Keratinocyte (primary cell): ENCODE measurements around the gene SUCNR1.

Experiments
- EZH2 ChIP-seq: IDR thresholded peaks from one replicate; pipeline ENCODE4 v1.6.1; 2012; ENCODE audit warnings: inconsistent platforms, mild to moderate bottlenecking, low read length, moderate library complexity
- TF ChIP-seq, protein P1 (sequence below), 3 experiments: IDR thresholded peaks in 1 of 3; conservative IDR thresholded peaks in 1 of 3; optimal IDR thresholded peaks in 1 of 3; 2 replicates in 2 of 3; 3 replicates in 1 of 3; pipeline versions ENCODE3 to v1.5.1; 2011; ENCODE audit warnings: low read length in 3 of 3, mild to moderate bottlenecking in 3 of 3, moderate library complexity in 2 of 3, control low read depth in 1 of 3, inconsistent platforms in 1 of 3; ENCODE audit not compliant: insufficient read depth in 2 of 3; ENCODE audit errors: extremely low read depth in 1 of 3

DNA sequence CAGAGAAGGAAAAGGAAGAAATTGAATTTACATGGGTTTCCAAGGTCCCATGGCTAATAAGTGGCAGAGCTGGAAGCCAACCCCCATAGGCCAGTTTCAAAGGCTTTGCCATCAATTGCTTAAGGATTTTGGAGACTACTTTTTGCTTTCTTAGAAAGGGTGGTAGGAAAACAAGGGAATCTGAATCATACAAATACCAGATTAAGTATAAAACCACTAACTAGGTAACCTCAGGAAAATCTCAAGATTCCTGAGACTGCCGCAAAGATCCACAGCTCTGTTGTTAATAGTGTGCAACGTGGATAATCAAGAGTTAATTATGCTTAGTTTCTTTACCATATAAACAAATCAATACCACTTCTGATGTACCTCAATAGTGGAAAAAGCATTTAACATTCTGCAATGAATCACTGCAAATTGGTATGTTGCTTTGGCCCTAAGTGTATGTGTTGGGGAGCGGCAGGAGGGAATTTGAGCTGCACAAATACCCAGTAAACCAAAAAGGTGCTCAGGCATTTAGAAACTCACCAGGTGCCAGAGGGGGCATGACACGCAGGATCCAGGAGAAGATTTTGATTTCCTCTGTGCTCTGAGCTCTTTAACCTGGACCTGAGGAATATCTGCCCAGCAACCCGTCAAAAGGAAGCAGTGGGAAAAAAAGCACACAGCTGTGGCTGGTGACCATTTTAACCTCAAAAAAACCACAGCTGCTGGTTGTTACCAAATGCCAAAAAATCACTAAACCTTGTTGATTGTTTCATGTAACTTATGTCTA is 37.5 kb upstream of the SUCNR1 start:
- TF ChIP-seq, protein P1, sequence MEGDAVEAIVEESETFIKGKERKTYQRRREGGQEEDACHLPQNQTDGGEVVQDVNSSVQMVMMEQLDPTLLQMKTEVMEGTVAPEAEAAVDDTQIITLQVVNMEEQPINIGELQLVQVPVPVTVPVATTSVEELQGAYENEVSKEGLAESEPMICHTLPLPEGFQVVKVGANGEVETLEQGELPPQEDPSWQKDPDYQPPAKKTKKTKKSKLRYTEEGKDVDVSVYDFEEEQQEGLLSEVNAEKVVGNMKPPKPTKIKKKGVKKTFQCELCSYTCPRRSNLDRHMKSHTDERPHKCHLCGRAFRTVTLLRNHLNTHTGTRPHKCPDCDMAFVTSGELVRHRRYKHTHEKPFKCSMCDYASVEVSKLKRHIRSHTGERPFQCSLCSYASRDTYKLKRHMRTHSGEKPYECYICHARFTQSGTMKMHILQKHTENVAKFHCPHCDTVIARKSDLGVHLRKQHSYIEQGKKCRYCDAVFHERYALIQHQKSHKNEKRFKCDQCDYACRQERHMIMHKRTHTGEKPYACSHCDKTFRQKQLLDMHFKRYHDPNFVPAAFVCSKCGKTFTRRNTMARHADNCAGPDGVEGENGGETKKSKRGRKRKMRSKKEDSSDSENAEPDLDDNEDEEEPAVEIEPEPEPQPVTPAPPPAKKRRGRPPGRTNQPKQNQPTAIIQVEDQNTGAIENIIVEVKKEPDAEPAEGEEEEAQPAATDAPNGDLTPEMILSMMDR (optimal IDR thresholded peaks at IDR 0.05 in 1 of 3, IDR thresholded peaks at IDR 0.05 in 1 of 3, conservative IDR thresholded peaks at IDR 0.05 in 1 of 3; ENCODE audit: extremely low read depth in 1 of 3, insufficient read depth in 2 of 3, low read length in 3 of 3): no peak
- no peak for TF ChIP-seq EZH2
